ENCODE results near the gene CRYAB.

DNA sequence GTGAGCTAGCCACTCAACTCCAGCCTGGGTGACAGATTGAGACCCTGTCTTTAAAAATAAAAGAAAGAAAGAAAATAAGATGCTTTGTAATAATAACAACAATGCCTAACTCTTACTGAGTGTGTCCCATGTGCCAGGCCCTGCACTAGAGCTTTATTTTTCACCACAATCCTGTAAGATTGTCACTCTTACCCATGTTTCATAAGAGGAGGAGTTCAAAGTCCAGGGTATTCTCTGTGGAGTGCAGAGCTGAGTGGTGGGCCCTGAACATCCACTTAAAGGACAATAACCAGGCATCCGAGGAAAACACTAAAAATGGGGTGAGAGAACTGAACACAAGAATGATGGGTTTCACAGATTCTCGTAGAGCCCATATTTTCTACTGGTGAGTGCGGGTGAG is 6.2 kb upstream of the CRYAB start:
- TF ChIP-seq, protein P1, sequence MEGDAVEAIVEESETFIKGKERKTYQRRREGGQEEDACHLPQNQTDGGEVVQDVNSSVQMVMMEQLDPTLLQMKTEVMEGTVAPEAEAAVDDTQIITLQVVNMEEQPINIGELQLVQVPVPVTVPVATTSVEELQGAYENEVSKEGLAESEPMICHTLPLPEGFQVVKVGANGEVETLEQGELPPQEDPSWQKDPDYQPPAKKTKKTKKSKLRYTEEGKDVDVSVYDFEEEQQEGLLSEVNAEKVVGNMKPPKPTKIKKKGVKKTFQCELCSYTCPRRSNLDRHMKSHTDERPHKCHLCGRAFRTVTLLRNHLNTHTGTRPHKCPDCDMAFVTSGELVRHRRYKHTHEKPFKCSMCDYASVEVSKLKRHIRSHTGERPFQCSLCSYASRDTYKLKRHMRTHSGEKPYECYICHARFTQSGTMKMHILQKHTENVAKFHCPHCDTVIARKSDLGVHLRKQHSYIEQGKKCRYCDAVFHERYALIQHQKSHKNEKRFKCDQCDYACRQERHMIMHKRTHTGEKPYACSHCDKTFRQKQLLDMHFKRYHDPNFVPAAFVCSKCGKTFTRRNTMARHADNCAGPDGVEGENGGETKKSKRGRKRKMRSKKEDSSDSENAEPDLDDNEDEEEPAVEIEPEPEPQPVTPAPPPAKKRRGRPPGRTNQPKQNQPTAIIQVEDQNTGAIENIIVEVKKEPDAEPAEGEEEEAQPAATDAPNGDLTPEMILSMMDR (IDR thresholded peaks at IDR 0.05; ENCODE audit: borderline replicate concordance, extremely low read depth, low read length, poor library complexity, severe bottlenecking), result no peak
- no peak for TF ChIP-seq EZH2 (IDR thresholded peaks at IDR 0.05; ENCODE audit: borderline replicate concordance, low read depth, low read length, severe bottlenecking)

Measured in DND-41 (cell line).